Ovary (tissue), 3 donors: ENCODE results near the gene TNPO3.

Source experiments
- CTCF ChIP-seq, 3 donors: fragments of 450-650 bp in 2 of 3; fragments of 200-600 bp in 1 of 3; IDR thresholded peaks; one replicate each; pipeline versions ENCODE4 v1.5.1 to v1.8.0; 2016 to 2022; ENCODE audit warnings: antibody characterized with exemption in 3 of 3, mild to moderate bottlenecking in 1 of 3
- EP300 ChIP-seq: sonication (generic); formaldehyde crosslinking; IDR thresholded peaks from one replicate; pipeline ENCODE4 v1.6.1; 2017; ENCODE audit warnings: antibody characterized with exemption
- POLR2A ChIP-seq: fragments of 450-650 bp; IDR thresholded peaks from one replicate; pipeline ENCODE4 v1.6.1; 2017; ENCODE audit warnings: antibody characterized with exemption, mild to moderate bottlenecking, moderate library complexity
- donor health status: DM: no; HTN: no; CAD: no.

GRCh38 chr7:129006636-129007414, 48.1 kb downstream of the TNPO3 start:
- TF ChIP-seq CTCF (IDR thresholded peaks at IDR 0.05): no peak
- no peak for TF ChIP-seq POLR2A
- TF ChIP-seq EP300: no peak
